Activated CD4-positive, alpha-beta T cell treated with anti-CD3 and anti-CD28 coated beads for 36 hours (primary cell): Measurements from ENCODE around the gene UBXN1. TPM values are rescaled to one million over a fixed set of nuclear protein-coding genes. Genes with fewer than 3 reads are reported as not detected.
"Not testable (repeated sequence)": the region's sequence is repeated elsewhere in the genome, so short reads cannot be mapped to it uniquely, and the experiment has no call there.

ENCODE experiments used
- ATAC-seq: fragments of 200-7000 bp; cut with Tn5 transposase; one replicate; pipeline ENCODE4 v1.10.0; 2021; ENCODE audit warnings: mild to moderate bottlenecking, moderate library complexity
- CTCF ChIA-PET: fragments of 350-600 bp; sonication (Branson Sonifier 250); formaldehyde crosslinking; loops from one replicate; lab custom pipeline; 2021; ENCODE audit warnings: antibody characterized with exemption; lab: Charles Lee
- POLR2A ChIA-PET: fragments of 350-600 bp; sonication (Branson Sonifier 250); formaldehyde crosslinking; loops from one replicate; lab custom pipeline; 2021; ENCODE audit warnings: antibody characterized with exemption, inconsistent platforms; lab: Charles Lee
- DNase-seq: peaks from one replicate; pipeline ENCODE4 v3.0.0-alpha.2; 2020
- H3K27ac Mint-ChIP-seq: one replicate; pipeline ENCODE4 v1.8.0; 2021; ENCODE audit warnings: mixed read lengths
- H3K27me3 Mint-ChIP-seq: one replicate; pipeline ENCODE4 v1.8.0; 2021; ENCODE audit warnings: mixed read lengths
- H3K36me3 Mint-ChIP-seq: one replicate; pipeline ENCODE4 v1.8.0; 2021; ENCODE audit warnings: low read depth, mixed read lengths
- H3K4me1 Mint-ChIP-seq: one replicate; pipeline ENCODE4 v1.8.0; 2021; ENCODE audit warnings: mixed read lengths
- H3K4me3 Mint-ChIP-seq: one replicate; pipeline ENCODE4 v1.8.0; 2021; ENCODE audit warnings: mild to moderate bottlenecking, moderate library complexity, mixed read lengths
- H3K9me3 Mint-ChIP-seq: one replicate; pipeline ENCODE4 v1.8.0; 2021; ENCODE audit warnings: low read depth, mixed read lengths
- intact Hi-C, 2 experiments: fragments of 100-400 bp; cut with DNase I in 1 of 2; cut with micrococcal nuclease in 1 of 2; formaldehyde crosslinking; loops; one replicate each; pipeline versions ENCODE4 v1.14.2 to v1.15.1; 2022 to 2024; cut with DNase I, micrococcal nuclease
- total RNA-seq, 2 experiments: library from RNA; stranded (reverse); gene quantifications; one replicate each; pipeline ENCODE4 v1.2.3, GENCODE V29; 2021

UBXN1 gene
- total RNA-seq, 2 experiments from 2014 or later, result 95.6 to 119 TPM

DNA sequence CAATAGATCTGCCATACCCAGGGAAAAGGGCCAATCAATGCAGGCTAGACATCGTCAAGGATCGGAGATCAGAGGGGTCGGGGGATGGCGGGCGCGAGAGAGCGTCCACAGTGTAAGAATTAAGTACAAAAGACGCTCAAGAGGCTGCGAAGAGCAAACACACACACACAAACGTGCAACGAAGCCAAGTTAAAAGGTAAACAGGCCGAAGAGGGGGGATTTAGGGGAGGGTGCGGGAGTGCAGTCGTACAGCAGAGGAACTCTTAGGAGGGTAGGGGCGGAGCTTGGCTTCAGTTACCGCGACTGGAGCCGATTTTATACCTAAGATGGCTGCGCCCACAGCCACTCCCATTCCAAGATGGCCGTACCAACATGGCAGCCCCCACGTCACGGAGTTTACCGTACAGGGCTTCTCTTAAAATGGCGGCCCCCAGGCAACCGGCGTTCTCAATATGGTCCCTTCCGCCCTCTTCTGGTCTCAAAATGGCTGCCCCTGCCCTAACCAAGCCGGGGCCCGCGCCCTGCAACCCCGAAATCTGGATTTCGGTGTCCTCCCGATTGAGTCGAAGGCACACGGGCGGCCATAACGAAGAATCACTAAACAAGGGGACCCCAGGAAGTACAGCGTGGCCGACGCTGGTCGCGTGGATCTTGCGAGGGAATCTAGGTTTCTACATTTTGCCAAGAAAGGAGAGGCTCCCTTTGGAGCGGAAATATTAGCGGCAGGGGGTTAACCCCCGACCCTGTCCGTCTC is 30.6 kb upstream of the UBXN1 start:
- H3K4me3 Mint-ChIP-seq, result peak overlapping the region; percentile 86
- no peaks in the 10 kb centered on the region for H3K9me3 Mint-ChIP-seq
- CTCF ChIA-PET, result interaction anchor here (0.6 to 1.8 kb wide), 9 partner anchors 8 to 158 kb away, joined by 3 to 6 read pairs (median 3); partner anchors contain the start of gene LBHD1
- intact Hi-C loops, result loop anchor here (1.0 to 5.0 kb wide), 11 partner anchors 18 to 172 kb away; partner anchors contain the start of genes HNRNPUL2 (in 2 of the 2), TUT1 (in 2 of the 2), GANAB (in 1 of the 2) and INTS5 (in 1 of the 2)
- no peaks in the 10 kb centered on the region for H3K27me3 Mint-ChIP-seq
- ATAC-seq, result peak; percentile 86
- H3K4me1 Mint-ChIP-seq, result peaks cover 66% of the 10 kb centered on the region
- DNase-seq, result peak; percentile 98
- POLR2A ChIA-PET, result interaction anchor here (0.5 to 3.2 kb wide), 13 partner anchors 9 to 157 kb away, joined by 3 to 16 read pairs (median 3); partner anchors contain the start of genes C11orf98, CSKMT, HNRNPUL2 and LBHD1
- H3K27ac Mint-ChIP-seq, result peak overlapping the region; percentile 97
- H3K36me3 Mint-ChIP-seq, result peaks cover 48% of the 10 kb centered on the region

- Mint-ChIP-seq H3K27me3 (no peaks in the 10 kb centered on the region), H3K36me3 (peaks cover 44% of the 10 kb centered on the region), H3K27ac (peak overlapping the region; percentile 97), H3K4me3 (peak overlapping the region; percentile 86), H3K9me3 (no peaks in the 10 kb centered on the region), H3K4me1 (peaks cover 60% of the 10 kb centered on the region)
- intact Hi-C loops, result loop anchor here (1.0 to 5.0 kb wide), 11 partner anchors 19 to 173 kb away; partner anchors contain the start of genes HNRNPUL2 (in 2 of the 2), TUT1 (in 2 of the 2), GANAB (in 1 of the 2) and INTS5 (in 1 of the 2)
- DNase-seq (peak; percentile 65), ATAC-seq (peak; percentile 20)
- ChIA-PET CTCF (interaction anchor here (0.5 to 1.8 kb wide), 8 partner anchors 9 to 170 kb away, joined by 3 to 6 read pairs (median 4); no protein-coding TSS in a partner anchor), POLR2A (interaction anchor here (0.5 to 3.2 kb wide), 14 partner anchors 9 to 1609 kb away, joined by 3 to 16 read pairs (median 3); partner anchors contain the start of genes C11orf98, CSKMT, HNRNPUL2 and LBHD1)
Observed at GRCh38 chr11:62708793-62709192, 29.9 kb upstream of the UBXN1 start.

- H3K27me3 Mint-ChIP-seq, result no peaks in the 10 kb centered on the region
- peaks cover 42% of the 10 kb centered on the region for H3K36me3 Mint-ChIP-seq
- ChIA-PET POLR2A (interaction anchor here (0.5 to 3.2 kb wide), 10 partner anchors 22 to 1609 kb away, joined by 3 to 16 read pairs (median 6); partner anchors contain the start of genes C11orf98, CSKMT, LBHD1 and MTA2), CTCF (interaction anchor here (0.5 to 1.8 kb wide), 8 partner anchors 9 to 169 kb away, joined by 3 to 6 read pairs (median 3); partner anchors contain the start of genes C11orf98 and CSKMT)
- H3K4me1 Mint-ChIP-seq, result peaks cover 56% of the 10 kb centered on the region
- no peak for ATAC-seq
- peak overlapping the region; percentile 86 for H3K4me3 Mint-ChIP-seq
- H3K9me3 Mint-ChIP-seq, result no peaks in the 10 kb centered on the region
- DNase-seq, result peak; percentile 13
- intact Hi-C loops, result loop anchor here (2.0 to 5.0 kb wide), 3 partner anchors 36 to 116 kb away; partner anchors contain the start of genes LBHD1 (in 1 of the 2), MTA2 (in 1 of the 2), TUT1 (in 1 of the 2) and UQCC3 (in 1 of the 2)
- peak overlapping the region; percentile 97 for H3K27ac Mint-ChIP-seq
Observed at GRCh38 chr11:62708392-62708791, 29.5 kb upstream of the UBXN1 start.

GRCh38 chr11:62707277-62707861 is 28.5 kb upstream of the UBXN1 start, which contains the start of the genes BSCL2 and GNG3:
Gene BSCL2 (minus strand): TSS chr11:62707424. CDS start chr11:62707195, 229 bp downstream.
Gene GNG3 (plus strand): TSS chr11:62707676. CDS start chr11:62708296, 620 bp downstream.
- Mint-ChIP-seq H3K36me3 (peaks cover 38% of the 10 kb centered on the region), H3K9me3 (no peaks in the 10 kb centered on the region), H3K27me3 (no peaks in the 10 kb centered on the region), H3K4me1 (peaks cover 48% of the 10 kb centered on the region), H3K4me3 (peak within 1 kb of the TSS; percentile 86), H3K27ac (peak within 1 kb of the TSS; percentile 97)
- peak; percentile 33 for DNase-seq
- ChIA-PET POLR2A (interaction anchor here (0.6 to 3.2 kb wide), 8 partner anchors 27 to 148 kb away, joined by 4 to 16 read pairs (median 4); partner anchors contain the start of genes B3GAT3, C11orf98, CSKMT and LBHD1), CTCF (interaction anchor here (0.6 to 1.6 kb wide), 6 partner anchors 20 to 135 kb away, joined by 3 to 8 read pairs (median 3); partner anchors contain the start of genes C11orf98, CSKMT and HNRNPUL2)
- intact Hi-C loops, result loop anchor here (2.0 to 5.0 kb wide), 3 partner anchors 35 to 115 kb away; partner anchors contain the start of genes EML3 (in 1 of the 2), LBHD1 (in 1 of the 2), ROM1 (in 1 of the 2) and TUT1 (in 1 of the 2)
- no peak for ATAC-seq

- Mint-ChIP-seq H3K36me3 (peaks cover 40% of the 10 kb centered on the region), H3K4me3 (peak overlapping the region; percentile 82), H3K27ac (no peak overlapping the region), H3K27me3 (no peaks in the 10 kb centered on the region), H3K4me1 (peaks cover 46% of the 10 kb centered on the region), H3K9me3 (no peaks in the 10 kb centered on the region)
- DNase-seq (no peak), ATAC-seq (no peak)
- intact Hi-C loops, result loop anchor here (1.0 to 5.0 kb wide), 9 partner anchors 28 to 125 kb away; partner anchors contain the start of genes C11orf98 (in 1 of the 2), CSKMT (in 1 of the 2), EML3 (in 1 of the 2) and LBHD1 (in 1 of the 2)
- CTCF ChIA-PET, result interaction anchor here (0.6 to 2.5 kb wide), 8 partner anchors 12 to 134 kb away, joined by 3 to 8 read pairs (median 4); partner anchors contain the start of genes C11orf98, CSKMT and HNRNPUL2
- POLR2A ChIA-PET, result interaction anchor here (0.6 to 3.2 kb wide), 9 partner anchors 27 to 149 kb away, joined by 4 to 16 read pairs (median 5); partner anchors contain the start of genes B3GAT3, C11orf98, CSKMT and LBHD1
Observed at GRCh38 chr11:62706850-62707247, 28.0 kb upstream of the UBXN1 start.

DNA sequence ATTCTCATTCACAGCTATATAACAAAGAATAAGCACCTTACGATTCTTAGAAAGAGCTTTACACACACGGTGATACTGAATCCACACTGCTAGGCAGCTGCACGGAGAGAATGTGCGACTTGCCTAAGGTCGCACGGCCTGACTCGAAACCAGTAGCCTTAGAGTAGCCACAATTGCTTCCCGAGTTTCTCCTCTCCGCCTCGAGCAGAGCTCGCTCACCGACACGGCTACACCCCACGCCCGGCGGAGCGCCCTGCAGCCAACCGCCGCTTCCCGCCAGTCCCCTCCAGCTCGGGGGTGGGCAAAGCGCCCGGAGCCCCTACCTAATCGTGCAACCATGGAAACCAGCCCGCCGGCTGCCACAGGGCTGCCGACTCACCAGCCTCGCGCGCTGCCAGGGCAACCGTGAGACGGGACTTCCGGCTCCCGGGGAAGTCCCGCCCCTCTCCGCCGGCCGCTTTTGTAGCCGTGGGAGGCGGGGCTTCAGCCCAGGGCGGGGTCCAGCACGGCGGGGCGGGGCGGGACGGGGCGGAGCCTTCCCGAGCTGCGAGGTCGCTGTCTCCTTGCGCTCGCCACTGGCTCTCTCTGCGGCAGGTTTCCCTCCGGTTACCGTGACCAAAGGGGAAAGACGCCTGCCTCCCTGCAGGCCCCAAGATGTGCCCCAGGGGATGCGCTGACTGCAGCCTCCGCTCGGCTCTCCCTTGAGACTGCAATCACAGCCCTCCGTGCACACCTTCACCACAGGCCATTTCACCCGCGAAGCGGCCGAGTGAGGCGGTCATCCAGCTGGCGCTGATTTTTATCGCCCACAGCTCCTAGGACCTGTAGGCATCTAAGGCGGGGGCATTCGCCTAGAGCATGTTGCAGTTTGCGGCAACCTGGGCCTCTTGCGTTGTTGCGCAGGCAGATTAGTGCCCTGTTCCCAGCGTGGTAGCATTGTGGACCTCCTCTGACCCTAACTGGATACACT is 27.3 kb upstream of the UBXN1 start:
- intact Hi-C loops, result loop anchor here (1.0 to 5.0 kb wide), 9 partner anchors 27 to 126 kb away; partner anchors contain the start of genes C11orf98 (in 1 of the 2), CSKMT (in 1 of the 2), EML3 (in 1 of the 2) and LBHD1 (in 1 of the 2)
- Mint-ChIP-seq H3K4me1 (peaks cover 46% of the 10 kb centered on the region), H3K27me3 (no peaks in the 10 kb centered on the region), H3K36me3 (peaks cover 39% of the 10 kb centered on the region), H3K9me3 (no peaks in the 10 kb centered on the region), H3K4me3 (peak overlapping the region; percentile 82), H3K27ac (peak overlapping the region; percentile 51)
- ChIA-PET CTCF (interaction anchor here (0.6 to 2.5 kb wide), 8 partner anchors 11 to 111 kb away, joined by 3 to 8 read pairs (median 4); partner anchors contain the start of gene HNRNPUL2), POLR2A (interaction anchor here (0.6 to 2.6 kb wide), 9 partner anchors 22 to 150 kb away, joined by 3 to 9 read pairs (median 4); partner anchors contain the start of genes B3GAT3, C11orf98, CSKMT and MTA2)
- DNase-seq, result peak; percentile 98
- peak; percentile 72 for ATAC-seq

DNA sequence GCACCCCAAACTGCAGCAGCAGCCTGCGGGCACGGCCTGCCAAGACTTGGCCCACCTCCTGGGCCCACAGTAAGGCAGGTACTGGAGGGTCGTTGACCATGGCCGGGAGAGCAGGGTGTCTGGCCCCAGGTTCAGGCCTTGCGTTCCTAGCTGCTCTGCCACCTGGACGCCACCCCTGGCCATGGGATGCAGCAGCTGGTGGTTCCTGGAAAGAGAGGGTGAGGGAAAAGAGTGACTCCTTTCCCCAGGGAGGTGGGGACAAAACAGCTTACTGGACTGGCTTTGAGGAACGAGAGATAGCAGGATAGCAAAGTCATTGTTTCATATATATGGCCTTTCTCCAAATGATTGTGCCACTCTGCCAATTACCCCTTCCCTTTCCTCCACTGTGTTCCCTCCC is 26.5 kb upstream of the UBXN1 start:
- Mint-ChIP-seq H3K27ac (peak overlapping the region; percentile 51), H3K4me1 (peaks cover 44% of the 10 kb centered on the region), H3K36me3 (peaks cover 35% of the 10 kb centered on the region), H3K4me3 (peak overlapping the region; percentile 82), H3K9me3 (no peaks in the 10 kb centered on the region), H3K27me3 (no peaks in the 10 kb centered on the region)
- CTCF ChIA-PET, result interaction anchor here (0.6 to 2.5 kb wide), 4 partner anchors 10 to 25 kb away, joined by 4 to 8 read pairs (median 6); partner anchors contain the start of gene HNRNPUL2
- POLR2A ChIA-PET, result interaction anchor here (0.6 to 2.6 kb wide), 4 partner anchors 21 to 136 kb away, joined by 3 to 9 read pairs (median 6); partner anchors contain the start of genes C11orf98 and CSKMT
- intact Hi-C loops, result loop anchor here in 1 of 2 experiments (5.0 kb wide), 2 partner anchors 33 to 113 kb away; partner anchors contain the start of genes LBHD1, TUT1 and UQCC3
- ATAC-seq, result no peak
- DNase-seq, result no peak

- not testable (repeated sequence) for H3K27ac Mint-ChIP-seq
Observed at GRCh38 chr11:62703921-62704320, 25.0 kb upstream of the UBXN1 start.

DNA sequence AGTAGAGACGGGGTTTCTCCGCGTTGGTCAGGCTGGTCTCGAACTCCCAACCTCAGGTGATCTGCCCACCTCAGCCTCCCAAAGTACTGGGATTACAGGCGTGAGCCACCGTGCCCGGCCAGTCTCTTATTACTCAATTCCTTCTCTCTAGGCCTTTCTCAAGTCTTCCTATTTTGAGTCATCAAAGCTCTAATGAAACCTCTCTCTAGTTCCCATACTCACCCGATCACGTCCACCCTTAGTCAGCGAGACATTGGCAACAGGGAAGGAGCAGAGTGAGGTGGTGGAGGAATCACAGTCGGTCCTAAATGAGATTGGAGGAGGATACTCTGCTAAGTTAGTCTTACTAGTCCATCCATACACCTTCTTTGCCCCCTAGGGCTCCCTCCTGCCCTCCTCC is 23.4 kb upstream of the UBXN1 start:
- H3K9me3 Mint-ChIP-seq, result no peaks in the 10 kb centered on the region
- ATAC-seq (no peak), DNase-seq (no peak)
- H3K36me3 Mint-ChIP-seq, result peaks cover 20% of the 10 kb centered on the region
- intact Hi-C loops, result no loop called here
- H3K27ac Mint-ChIP-seq, result no peak overlapping the region
- peaks cover 21% of the 10 kb centered on the region for H3K4me1 Mint-ChIP-seq
- ChIA-PET CTCF (no interaction called here), POLR2A (no interaction called here)
- no peak overlapping the region for H3K4me3 Mint-ChIP-seq
- H3K27me3 Mint-ChIP-seq, result no peaks in the 10 kb centered on the region

More at GRCh38 chr11:62703921-62704320, 25.0 kb upstream of the UBXN1 start:
- peaks cover 23% of the 10 kb centered on the region for H3K36me3 Mint-ChIP-seq
- POLR2A ChIA-PET, H3K9me3 Mint-ChIP-seq, intact Hi-C loops, ATAC-seq, H3K4me3 Mint-ChIP-seq, H3K27me3 Mint-ChIP-seq, DNase-seq: not testable (repeated sequence)
- peaks cover 35% of the 10 kb centered on the region for H3K4me1 Mint-ChIP-seq
- CTCF ChIA-PET, result interaction anchor here (0.7 kb wide), 1 partner anchor 314 kb away, joined by 3 read pairs; no protein-coding TSS in a partner anchor
